ENCODE measurements around the gene SRPRA. TPM values are rescaled to one million over a fixed set of nuclear protein-coding genes. Genes with fewer than 3 reads are reported as not detected.
"Not testable (repeated sequence)": the region's sequence is repeated elsewhere in the genome, so short reads cannot be mapped to it uniquely, and the experiment has no call there.

SRPRA gene
- total and polyA plus RNA-seq, 9 donors: 45.3 to 115 (median 86.0) TPM

DNA sequence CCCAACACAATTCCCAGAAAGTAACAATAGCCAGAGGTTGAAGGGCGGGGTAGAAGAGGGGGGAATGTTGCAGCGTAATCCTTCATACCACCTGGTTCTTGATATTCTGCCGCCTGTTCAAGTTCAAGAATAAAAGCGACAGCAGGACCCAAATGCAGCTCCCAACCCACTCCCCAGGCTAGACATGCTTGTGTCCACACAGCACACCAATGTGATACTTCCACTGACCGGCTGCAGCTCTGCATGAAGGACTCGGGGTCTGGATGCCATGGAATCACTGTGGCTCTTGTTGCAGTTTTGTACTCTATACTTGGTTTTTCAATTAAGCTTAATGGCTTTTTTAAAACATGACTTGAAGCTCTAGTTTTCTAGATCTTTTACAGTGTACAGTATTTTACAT lies 6.5 kb downstream of the SRPRA start:
- DNase-seq: no peak
- no peak overlapping the region for H3K27ac ChIP-seq
- 89 to 92% (median 90%) methylated on average over 6 of the region's 6 CpGs for WGBS, 3 donors
- no peak overlapping the region for H3K4me3 ChIP-seq
- H3K4me1 ChIP-seq (ENCODE audit: insufficient read depth): no peaks in the 10 kb centered on the region
- intact Hi-C loops (cut with DNase I): no loop called here
- H3K36me3 ChIP-seq: no peaks in the 10 kb centered on the region
- TF ChIP-seq POLR2A (IDR thresholded peaks at IDR 0.05) (no peak), EP300 (IDR thresholded peaks at IDR 0.05) (no peak), CTCF (IDR thresholded peaks at IDR 0.05) (no peak)
- no peaks in the 10 kb centered on the region for H3K9me3 ChIP-seq
- H3K27me3 ChIP-seq: no peaks in the 10 kb centered on the region

DNA sequence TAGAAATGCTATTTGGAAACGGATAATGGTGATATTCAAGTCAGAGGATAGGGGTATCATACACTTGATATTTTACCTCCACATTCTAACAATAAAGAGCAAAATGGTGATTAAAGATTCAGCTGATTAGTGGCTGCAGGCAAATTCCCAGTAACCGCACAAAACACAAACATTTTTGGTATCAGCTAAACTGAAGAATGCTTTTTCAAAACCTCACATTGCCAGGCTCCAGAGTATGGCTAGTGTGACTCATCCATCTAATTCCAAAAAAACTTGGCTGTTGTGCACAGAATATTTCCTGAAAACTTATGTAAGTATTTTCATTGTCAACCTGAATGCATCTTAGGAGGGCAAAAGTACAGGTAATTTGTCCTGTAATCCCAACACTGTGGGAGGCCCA lies 10.9 kb downstream of the SRPRA start:
- DNase-seq: no peak
- no peak overlapping the region for H3K27ac ChIP-seq
- intact Hi-C loops (cut with DNase I): no loop called here
- no peaks in the 10 kb centered on the region for H3K36me3 ChIP-seq
- H3K4me3 ChIP-seq: no peak overlapping the region
- no peaks in the 10 kb centered on the region for H3K27me3 ChIP-seq
- WGBS, 3 donors: 35 to 48% (median 43%) methylated on average over 2 of the region's 2 CpGs
- H3K4me1 ChIP-seq (ENCODE audit: insufficient read depth): no peaks in the 10 kb centered on the region
- TF ChIP-seq POLR2A (IDR thresholded peaks at IDR 0.05) (no peak), CTCF (IDR thresholded peaks at IDR 0.05) (no peak)
- H3K9me3 ChIP-seq: no peaks in the 10 kb centered on the region

DNA sequence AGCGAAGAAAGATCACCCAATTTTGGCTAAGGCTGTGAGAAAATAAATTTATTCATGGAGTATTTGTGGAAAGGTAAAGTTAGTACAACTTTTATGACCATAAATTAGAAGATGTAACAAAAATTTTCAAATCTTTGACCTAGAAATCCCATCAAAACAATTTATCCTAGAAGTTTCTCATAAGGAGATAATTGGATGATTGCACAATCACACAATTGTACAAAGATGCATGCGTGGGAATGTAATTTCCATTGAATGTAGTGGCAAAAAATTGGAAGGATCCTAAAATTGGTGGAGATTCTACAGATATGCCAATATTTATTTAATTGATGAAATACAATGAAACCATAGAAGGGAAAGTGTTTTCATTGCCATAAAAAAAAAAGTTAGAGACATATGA lies 11.6 kb downstream of the SRPRA start:
- no peak overlapping the region for H3K4me3 ChIP-seq
- H3K27ac ChIP-seq: no peak overlapping the region
- no peaks in the 10 kb centered on the region for H3K27me3 ChIP-seq
- intact Hi-C loops (cut with DNase I): no loop called here
- no peaks in the 10 kb centered on the region for H3K9me3 ChIP-seq
- no peak for DNase-seq
- H3K4me1 ChIP-seq (ENCODE audit: insufficient read depth): no peaks in the 10 kb centered on the region
- H3K36me3 ChIP-seq: no peaks in the 10 kb centered on the region
- TF ChIP-seq EP300 (IDR thresholded peaks at IDR 0.05): no peak
- TF ChIP-seq POLR2A (IDR thresholded peaks at IDR 0.05): no peak
- TF ChIP-seq CTCF (IDR thresholded peaks at IDR 0.05): no peak
- WGBS, 3 donors: 65 to 67% (median 67%) methylated on average over 2 of the region's 2 CpGs

DNA sequence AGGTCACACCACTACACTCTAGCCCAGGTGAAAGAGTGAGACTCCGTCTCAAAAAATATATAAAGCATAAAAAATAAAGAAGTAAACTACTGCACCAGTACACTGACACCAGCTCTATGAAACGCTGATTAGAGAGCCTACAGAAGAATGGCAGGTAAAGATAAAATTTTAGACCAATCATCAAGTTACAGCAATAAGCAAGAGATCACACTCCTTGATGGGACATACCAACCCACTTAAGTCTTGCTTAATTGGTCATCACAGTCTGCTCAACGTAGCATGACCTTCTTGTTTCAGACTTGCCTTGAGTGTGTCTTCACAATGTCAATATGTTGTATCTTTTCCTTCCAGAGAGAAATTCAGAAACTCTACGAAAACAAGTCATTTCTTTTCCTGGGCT lies 12.5 kb downstream of the SRPRA start:
- Histone ChIP-seq H3K4me3 (no peak overlapping the region), H3K27me3 (no peaks in the 10 kb centered on the region), H3K36me3 (no peaks in the 10 kb centered on the region), H3K4me1 (ENCODE audit: insufficient read depth) (no peaks in the 10 kb centered on the region), H3K27ac (no peak overlapping the region), H3K9me3 (no peaks in the 10 kb centered on the region)
- intact Hi-C loops (cut with DNase I): no loop called here
- TF ChIP-seq EP300 (IDR thresholded peaks at IDR 0.05) (no peak), POLR2A (IDR thresholded peaks at IDR 0.05) (no peak), CTCF (IDR thresholded peaks at IDR 0.05) (no peak)
- WGBS, 3 donors: 89 to 95% (median 93%) methylated on average over 4 of the region's 4 CpGs
- no peak for DNase-seq

DNA sequence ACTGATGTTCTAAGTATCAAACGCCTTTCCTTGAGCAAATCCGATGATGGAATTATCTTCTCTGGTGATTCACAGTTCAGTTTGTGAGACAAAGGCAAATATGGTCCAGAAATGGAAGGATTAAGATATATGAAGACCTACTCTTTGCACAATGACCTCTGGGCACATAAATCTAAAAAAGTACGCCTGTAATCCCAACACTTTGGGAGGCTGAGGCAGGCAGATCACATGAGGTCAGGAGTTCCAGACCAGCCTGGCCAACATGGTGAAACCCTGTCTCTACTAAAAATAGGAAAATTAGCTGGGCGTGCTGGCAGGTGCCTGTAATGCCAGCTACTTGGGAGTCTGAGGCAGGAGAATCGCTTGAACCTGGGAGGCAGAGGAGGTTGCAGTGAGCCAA lies 13.2 kb downstream of the SRPRA start:
- H3K4me1 ChIP-seq (ENCODE audit: insufficient read depth); H3K9me3 ChIP-seq; H3K27me3 ChIP-seq; H3K4me3 ChIP-seq; DNase-seq; H3K27ac ChIP-seq; intact Hi-C loops (cut with DNase I); H3K36me3 ChIP-seq: not testable (repeated sequence)
- 90 to 91% (median 91%) methylated on average over 5 of the region's 5 CpGs for WGBS, 3 donors
